Glutamatergic neuron (in vitro differentiated cells): ENCODE results near the gene B4GALT3. TPM values are rescaled to one million over a fixed set of nuclear protein-coding genes. Genes with fewer than 3 reads are reported as not detected.
A peak's percentile ranks its signal among the peaks of the same experiment; 100 is the strongest.

Experiments used
- DNase-seq: peaks from one replicate; pipeline ENCODE4 v3.0.0; 2022
- H3K27ac Mint-ChIP-seq: one replicate; pipeline ENCODE4 v1.8.0; 2020; ENCODE audit warnings: mild to moderate bottlenecking, mixed read lengths, inconsistent platforms; ENCODE audit not compliant: unreplicated experiment
- H3K27me3 Mint-ChIP-seq: one replicate; pipeline ENCODE4 v1.8.0; 2020; ENCODE audit warnings: mild to moderate bottlenecking, moderate library complexity, mixed read lengths, inconsistent platforms; ENCODE audit not compliant: unreplicated experiment
- H3K36me3 Mint-ChIP-seq: one replicate; pipeline ENCODE4 v1.8.0; 2020; ENCODE audit warnings: mild to moderate bottlenecking, mixed read lengths, inconsistent platforms; ENCODE audit not compliant: unreplicated experiment
- H3K4me1 Mint-ChIP-seq: one replicate; pipeline ENCODE4 v1.8.0; 2020; ENCODE audit warnings: mild to moderate bottlenecking, low read depth, mixed read lengths, inconsistent platforms; ENCODE audit not compliant: unreplicated experiment
- H3K4me3 Mint-ChIP-seq: one replicate; pipeline ENCODE4 v1.8.0; 2020; ENCODE audit warnings: mild to moderate bottlenecking, mixed read lengths, inconsistent platforms; ENCODE audit not compliant: unreplicated experiment
- H3K9me3 Mint-ChIP-seq: one replicate; pipeline ENCODE4 v1.8.0; 2020; ENCODE audit warnings: mild to moderate bottlenecking, moderate library complexity, mixed read lengths, inconsistent platforms; ENCODE audit not compliant: unreplicated experiment
- CTCF ChIP-seq: fragments of 200-600 bp; sonication (generic); IDR thresholded peaks from one replicate; pipeline ENCODE4 v1.5.0; 2021; ENCODE audit not compliant: partially characterized antibody, unreplicated experiment
- total RNA-seq: library from RNA; stranded (reverse); fragmentation: NEBNext Ultra II Directional; extraction: Animal tissue kit (Norgen Biotek cat#: 25700); gene quantifications from one replicate; pipeline ENCODE4 v1.2.1, GENCODE V29; 2021; ENCODE audit not compliant: unreplicated experiment

Gene B4GALT3
- total RNA-seq, 1 donor from 2014 or later, result 35.7 TPM

GRCh38 chr1:161201836-161202712, 24.8 kb upstream of the B4GALT3 start, which contains the start of gene NDUFS2:
TSS of gene NDUFS2 (plus strand) at chr1:161202367. CDS start at chr1:161202386, 19 bp downstream.
- Mint-ChIP-seq H3K9me3 (peaks cover 6% of the 10 kb centered on the region), H3K4me3 (peak within 1 kb of the TSS; percentile 92), H3K27me3 (peaks cover 6% of the 10 kb centered on the region), H3K4me1 (peaks cover 25% of the 10 kb centered on the region), H3K27ac (peak within 1 kb of the TSS; percentile 98), H3K36me3 (peaks cover 10% of the 10 kb centered on the region)
- DNase-seq, result peak; percentile 94
- peak; percentile 36 for TF ChIP-seq CTCF

GRCh38 chr1:161200992-161201835, 23.9 kb upstream of the B4GALT3 start:
- no peak for TF ChIP-seq CTCF
- H3K27ac Mint-ChIP-seq, result peak overlapping the region; percentile 98
- H3K4me3 Mint-ChIP-seq, result peak overlapping the region; percentile 92
- DNase-seq, result no peak
- peaks cover 6% of the 10 kb centered on the region for H3K9me3 Mint-ChIP-seq
- H3K36me3 Mint-ChIP-seq, result peaks cover 7% of the 10 kb centered on the region
- H3K27me3 Mint-ChIP-seq, result peaks cover 6% of the 10 kb centered on the region
- H3K4me1 Mint-ChIP-seq, result peaks cover 25% of the 10 kb centered on the region

GRCh38 chr1:161200421-161200991, 23.2 kb upstream of the B4GALT3 start:
- DNase-seq, result no peak
- Mint-ChIP-seq H3K36me3 (peaks cover 5% of the 10 kb centered on the region), H3K27ac (peak overlapping the region; percentile 98), H3K4me3 (peak overlapping the region; percentile 15), H3K4me1 (peaks cover 25% of the 10 kb centered on the region), H3K27me3 (peaks cover 6% of the 10 kb centered on the region), H3K9me3 (peaks cover 6% of the 10 kb centered on the region)
- TF ChIP-seq CTCF, result no peak

- no peak for DNase-seq
- H3K27ac Mint-ChIP-seq, result peak overlapping the region; percentile 86
- peaks cover 6% of the 10 kb centered on the region for H3K9me3 Mint-ChIP-seq
- H3K27me3 Mint-ChIP-seq, result peaks cover 6% of the 10 kb centered on the region
- peaks cover 25% of the 10 kb centered on the region for H3K4me1 Mint-ChIP-seq
- H3K36me3 Mint-ChIP-seq, result peaks cover 5% of the 10 kb centered on the region
- H3K4me3 Mint-ChIP-seq, result peak overlapping the region; percentile 82
- no peak for TF ChIP-seq CTCF
These were observed 22.3 kb upstream of the B4GALT3 start for GRCh38 chr1:161199506-161200139.
